ENCODE results near the gene COL25A1. TPM values are rescaled to one million over a fixed set of nuclear protein-coding genes. Genes with fewer than 3 reads are reported as not detected.

Gene COL25A1
- total RNA-seq, 1 experiment from 2014 or later: 4.2 TPM

- no peak overlapping the region for H2AK5ac ChIP-seq (ENCODE audit: insufficient read length, low read length)
- H4K91ac ChIP-seq (ENCODE audit: insufficient read length, low read depth, low read length): no peak overlapping the region
- peaks cover 17 to 19% of the 10 kb centered on the region in 2 experiments for H3K4me1 Mint-ChIP-seq
- H2BK120ac ChIP-seq (ENCODE audit: low read depth, low read length, poor library complexity, severe bottlenecking): no peak overlapping the region
- no peaks in the 10 kb centered on the region for H3K36me3 Mint-ChIP-seq (ENCODE audit: insufficient read depth in 1 of 3, low read depth in 3 of 3)
- H3K23ac ChIP-seq (ENCODE audit: insufficient read length, low read depth, low read length): no peak overlapping the region
- no peaks in the 10 kb centered on the region for H3K9me3 Mint-ChIP-seq
- H3K18ac ChIP-seq (ENCODE audit: insufficient read length, low read depth, low read length): no peak overlapping the region
- no peak overlapping the region for H3K4me2 ChIP-seq (ENCODE audit: insufficient read depth, insufficient read length, low read length)
- H3K4ac ChIP-seq (ENCODE audit: low read depth, low read length): no peak overlapping the region
- H2BK12ac ChIP-seq (ENCODE audit: insufficient read length, low read depth, low read length): no peak overlapping the region
- H3T11ph ChIP-seq (ENCODE audit: low read length): no peak overlapping the region
- no peak for TF ChIP-seq CTCF (conservative IDR thresholded peaks at IDR 0.05)
- no peaks in the 10 kb centered on the region for H3K79me2 ChIP-seq (ENCODE audit: insufficient read depth, low read length)
- no peaks in the 10 kb centered on the region for H3K27me3 Mint-ChIP-seq (ENCODE audit: low read depth)
- no peak overlapping the region for H2BK15ac ChIP-seq (ENCODE audit: low read depth, low read length)
- no peak overlapping the region for H4K8ac ChIP-seq (replicated peaks; ENCODE audit: insufficient read length, low read depth, low read length)
- H3K4me3 Mint-ChIP-seq: no peak overlapping the region
- peak overlapping the region in 1 of 3 experiments; percentile 56; a peak in 4 of 7 replicates for H3K27ac Mint-ChIP-seq
- no peak overlapping the region for H4K5ac ChIP-seq (ENCODE audit: insufficient read length, low read depth, low read length)
- no peaks in the 10 kb centered on the region for H3K23me2 ChIP-seq (ENCODE audit: insufficient read length, low read depth, low read length, poor library complexity, severe bottlenecking)
- H3K14ac ChIP-seq (ENCODE audit: insufficient read depth, low read length): no peak overlapping the region
- H3K9me3 ChIP-seq (ENCODE audit: control insufficient read depth, low read depth, low read length): no peaks in the 10 kb centered on the region
- no peak overlapping the region for H2AFZ ChIP-seq (ENCODE audit: low read length)
- H3K79me1 ChIP-seq (ENCODE audit: insufficient read depth, low read depth, low read length, poor library complexity, severe bottlenecking): no peaks in the 10 kb centered on the region
- no peaks in the 10 kb centered on the region for H3K27me3 ChIP-seq (ENCODE audit: insufficient read depth, low read length)
- no peaks in the 10 kb centered on the region for H4K20me1 ChIP-seq (ENCODE audit: control insufficient read depth, insufficient read depth, insufficient read length)
- H3K9ac ChIP-seq (ENCODE audit: extremely low read depth, insufficient read length, low read length): no peak overlapping the region
- H2BK20ac ChIP-seq (ENCODE audit: low read depth, low read length, poor library complexity, severe bottlenecking): no peak overlapping the region
- no peak for DNase-seq
- H3K56ac ChIP-seq (ENCODE audit: insufficient read length, low read depth, low read length): no peak overlapping the region
- H2BK5ac ChIP-seq (ENCODE audit: insufficient read length, low read length): no peak overlapping the region
- H3K27ac ChIP-seq (ENCODE audit: insufficient read length, low read depth, low read length): no peak overlapping the region
- peaks cover 9% of the 10 kb centered on the region for H3K4me1 ChIP-seq (ENCODE audit: insufficient read depth, low read length)
These were observed 139.0 kb downstream of the COL25A1 start for GRCh38 chr4:109163493-109163892.
